ENCODE data around the gene RAMAC. TPM values are rescaled to one million over a fixed set of nuclear protein-coding genes. Genes with fewer than 3 reads are reported as not detected.
"Not testable (repeated sequence)": the region's sequence is repeated elsewhere in the genome, so short reads cannot be mapped to it uniquely, and the experiment has no call there.

RAMAC gene
- 12.5 TPM for total RNA-seq
- long read RNA-seq, transcript RAMAC-201 (4 exons, 1,568 nt) = major isoform, 14 of 14 reads
- long read RNA-seq, partial matches to known transcripts = 0 of 14 reads
- long read RNA-seq, other reads (novel, unspliced or antisense) = 0 of 14 reads

DNA sequence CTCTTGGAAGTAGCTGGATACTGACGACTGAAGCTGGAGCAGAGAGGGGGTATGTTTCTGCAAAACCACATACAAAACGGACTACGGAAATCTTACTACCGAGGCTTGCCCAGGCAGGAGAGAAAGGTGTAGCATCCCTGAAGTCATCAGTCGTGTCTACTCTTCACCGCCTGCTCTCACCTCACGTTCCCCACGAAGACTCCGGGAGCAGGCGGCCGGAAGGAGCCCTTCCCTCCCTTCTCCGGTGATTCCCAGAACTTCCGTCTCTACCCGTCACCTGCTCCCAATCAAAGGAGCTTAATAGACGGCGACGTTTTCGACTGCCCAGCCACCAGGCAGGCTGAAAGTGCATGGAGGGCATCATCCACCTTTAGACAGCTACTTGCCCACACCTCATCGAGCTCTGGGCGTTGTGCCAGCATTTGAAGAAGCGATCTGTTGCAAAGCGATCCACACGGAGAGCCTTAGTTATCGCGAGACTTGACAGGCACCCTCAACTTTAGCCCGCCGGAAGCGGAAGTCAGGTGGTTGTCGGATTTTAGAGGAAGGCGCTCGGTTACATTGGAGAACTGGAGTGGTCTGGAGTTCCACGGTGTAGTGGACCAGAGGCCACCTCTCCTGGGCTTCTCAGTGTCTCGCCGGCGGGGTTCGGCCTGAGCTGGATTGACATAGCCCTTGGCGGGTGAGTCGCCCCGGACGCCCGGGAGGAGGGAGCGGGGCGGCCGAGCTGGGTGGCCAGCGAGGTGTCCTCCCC is at the start of gene RAMAC:
Gene RAMAC (plus strand): TSS at position 523 of the 754 bp plus-strand sequence. CDS start 2,809 bp downstream, outside the sequence.
- DNase-seq (ENCODE audit: low spot score) = peak; percentile 96
- intact Hi-C loops (cut with DNase I) = loop anchor here (5.0 kb wide), 1 partner anchor 139 kb away; no protein-coding TSS in a partner anchor

DNA sequence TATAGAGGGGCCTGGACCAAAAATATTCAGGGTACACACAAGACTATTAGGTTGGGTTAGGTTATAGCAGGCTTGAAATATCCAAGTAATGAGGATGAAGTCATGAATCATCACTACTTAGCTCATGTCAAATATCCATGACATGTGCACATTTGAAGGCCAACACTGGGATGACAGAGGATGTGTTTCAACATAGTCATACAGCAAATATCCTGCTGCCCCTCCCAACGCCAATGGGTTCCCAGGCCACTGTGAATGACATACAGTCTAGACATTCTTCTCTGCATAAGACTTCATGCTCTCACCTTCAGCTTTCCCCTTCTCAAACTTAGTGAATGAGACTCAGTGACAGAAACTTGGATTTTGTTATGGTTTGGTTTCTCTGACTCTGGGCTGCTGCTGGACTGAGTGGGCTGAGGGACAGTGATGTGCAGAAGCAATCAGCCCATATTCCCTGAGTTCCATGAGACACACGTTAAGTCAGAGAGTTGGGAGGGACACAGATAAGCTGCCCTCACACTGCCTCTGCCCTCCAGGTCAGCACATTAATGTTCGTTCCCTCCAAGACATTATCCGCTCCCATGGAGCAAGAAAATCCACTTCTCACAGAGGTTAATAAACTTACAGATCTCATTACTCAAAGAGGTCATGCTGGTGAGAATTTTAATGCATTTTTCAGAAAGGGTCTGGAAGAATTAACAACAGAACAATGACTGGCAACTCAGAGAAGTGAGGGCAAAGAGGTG is 48.9 kb upstream of the RAMAC start:
- intact Hi-C loops (cut with DNase I) = no loop called here
- DNase-seq (ENCODE audit: low spot score) = no peak

DNA sequence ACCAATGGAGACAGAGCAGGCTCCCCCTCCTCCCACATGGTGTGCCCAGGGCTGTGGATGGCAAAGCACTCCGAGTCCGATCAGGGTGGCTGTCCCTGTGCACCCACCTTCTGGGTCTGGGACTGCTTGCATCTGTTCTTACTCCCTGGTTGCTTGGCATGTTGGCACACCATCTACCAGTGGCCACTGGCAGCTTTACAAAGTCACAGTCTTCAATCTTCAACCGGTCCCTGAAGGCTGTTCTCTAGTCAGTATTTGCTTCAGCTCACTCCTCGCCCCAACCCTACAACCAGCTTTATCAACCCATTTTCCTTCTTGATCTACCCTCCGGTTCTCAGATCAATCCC is 48.3 kb upstream of the RAMAC start:
- no peak for DNase-seq (ENCODE audit: low spot score)
- intact Hi-C loops (cut with DNase I) = no loop called here

DNA sequence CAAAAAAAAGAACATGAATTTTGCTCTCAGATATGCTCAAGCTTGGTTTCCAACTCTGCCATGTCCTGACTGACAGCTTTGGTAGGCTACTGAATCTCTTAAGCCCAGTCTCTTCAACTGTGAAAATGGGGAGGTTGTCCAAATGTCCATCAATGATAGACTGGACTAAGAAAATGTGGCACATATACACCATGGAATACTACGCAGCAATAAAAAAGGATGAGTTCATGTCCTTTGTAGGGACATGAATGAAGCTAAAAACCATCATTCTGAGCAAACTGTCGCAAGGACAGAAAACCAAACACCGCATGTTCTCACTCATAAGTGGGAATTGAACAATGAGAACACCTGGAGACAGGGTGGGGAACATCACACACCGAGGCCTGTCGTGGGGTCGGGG is 46.3 kb upstream of the RAMAC start:
- intact Hi-C loops (cut with DNase I); DNase-seq (ENCODE audit: low spot score): not testable (repeated sequence)

DNA sequence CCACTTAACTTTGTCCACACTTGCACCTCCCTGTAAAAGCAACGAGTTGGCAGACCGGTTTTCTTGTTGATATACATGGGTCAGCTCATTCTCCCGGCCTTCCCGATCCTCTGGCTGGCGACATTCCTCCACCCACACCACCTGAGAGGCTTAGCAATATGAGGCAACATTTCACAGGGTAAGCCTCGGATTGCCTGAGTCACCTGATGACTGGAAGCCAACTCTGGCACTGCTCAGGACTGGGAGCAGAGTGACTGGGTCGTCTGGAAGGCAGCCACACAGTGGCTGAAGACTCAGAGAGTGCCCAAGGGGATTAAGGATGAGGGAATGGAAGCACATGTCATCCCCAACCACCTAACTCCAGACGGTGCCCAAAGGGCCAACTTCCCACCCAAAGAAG is 43.3 kb upstream of the RAMAC start:
- intact Hi-C loops (cut with DNase I) = no loop called here
- no peak for DNase-seq (ENCODE audit: low spot score)

DNA sequence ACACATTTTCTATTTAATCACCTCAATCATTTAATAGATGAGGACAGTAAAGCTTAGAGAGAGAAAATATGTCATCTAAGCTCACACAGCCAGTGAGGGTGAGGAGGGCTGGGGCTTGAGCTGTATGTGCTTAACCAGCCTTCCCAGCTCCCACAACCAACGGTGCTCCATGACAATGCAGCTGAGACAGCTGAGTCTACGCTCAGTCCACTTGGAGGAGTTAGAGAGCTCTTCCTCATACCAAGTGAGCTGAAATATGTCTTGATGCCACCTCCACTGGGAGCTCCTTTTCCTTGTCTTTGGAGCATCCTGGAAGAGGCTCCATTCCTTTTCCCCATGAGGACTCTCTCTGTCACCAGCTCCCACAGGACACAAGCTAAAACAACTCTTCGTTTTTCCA is 42.8 kb upstream of the RAMAC start:
- intact Hi-C loops (cut with DNase I) = no loop called here
- DNase-seq (ENCODE audit: low spot score) = no peak

DNA sequence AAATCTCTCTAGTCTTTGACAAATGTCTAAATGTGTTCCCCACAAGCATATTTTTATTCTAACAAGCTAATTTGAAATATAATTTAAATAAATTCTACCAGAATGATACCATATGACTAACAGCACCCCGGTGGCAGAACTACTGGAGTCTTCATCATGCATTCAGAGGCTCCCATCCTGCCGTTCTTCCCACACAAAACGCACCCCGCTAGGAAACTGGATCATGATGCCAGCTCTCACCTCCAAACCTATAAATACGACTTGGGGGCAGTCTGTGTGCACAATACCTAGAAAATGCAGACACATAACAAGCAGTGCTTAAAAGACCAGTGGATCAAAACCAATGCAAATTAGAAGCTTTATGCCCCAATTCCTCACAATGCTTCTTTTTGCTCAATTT is 42.0 kb upstream of the RAMAC start:
- intact Hi-C loops (cut with DNase I) = no loop called here
- no peak for DNase-seq (ENCODE audit: low spot score)

DNA sequence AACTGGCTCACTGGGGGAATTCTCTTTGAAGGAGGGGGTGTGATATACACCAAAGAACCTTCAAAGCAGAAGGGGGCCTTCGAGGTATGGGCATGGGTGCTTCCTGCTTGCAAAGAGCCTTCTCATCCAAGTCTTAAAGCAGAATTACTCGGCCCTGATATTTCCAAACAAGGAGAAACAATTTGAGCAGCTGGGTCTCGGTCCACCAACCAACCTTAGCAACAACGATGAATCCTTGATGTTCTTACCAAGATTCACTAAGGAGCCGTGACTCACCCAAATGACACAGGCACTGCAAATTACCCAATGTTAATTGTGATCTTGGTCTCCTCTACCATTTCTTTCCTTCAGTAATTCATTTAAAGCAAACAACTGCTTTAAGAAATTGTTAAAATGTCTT is 41.2 kb upstream of the RAMAC start:
- no peak for DNase-seq (ENCODE audit: low spot score)
- intact Hi-C loops (cut with DNase I) = no loop called here

DNA sequence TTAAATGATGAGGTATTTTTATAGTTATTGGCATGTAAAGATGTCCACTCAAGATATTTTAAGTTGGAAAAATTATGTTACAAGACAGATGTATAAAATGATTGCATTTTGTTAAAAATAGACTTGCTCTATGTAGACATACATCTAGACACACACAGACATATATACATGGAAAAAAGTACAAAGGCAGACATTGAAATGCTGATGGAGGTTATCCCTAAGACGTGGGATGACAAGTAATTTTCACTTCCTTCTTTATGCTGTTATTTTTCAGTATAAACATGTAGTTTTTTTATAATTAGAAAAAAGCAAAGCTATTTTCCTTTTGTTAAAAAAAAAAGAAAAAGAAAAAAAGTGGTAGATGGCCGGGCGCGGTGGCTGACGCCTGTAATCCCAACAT is 40.7 kb upstream of the RAMAC start:
- no peak for DNase-seq (ENCODE audit: low spot score)
- intact Hi-C loops (cut with DNase I) = no loop called here

DNA sequence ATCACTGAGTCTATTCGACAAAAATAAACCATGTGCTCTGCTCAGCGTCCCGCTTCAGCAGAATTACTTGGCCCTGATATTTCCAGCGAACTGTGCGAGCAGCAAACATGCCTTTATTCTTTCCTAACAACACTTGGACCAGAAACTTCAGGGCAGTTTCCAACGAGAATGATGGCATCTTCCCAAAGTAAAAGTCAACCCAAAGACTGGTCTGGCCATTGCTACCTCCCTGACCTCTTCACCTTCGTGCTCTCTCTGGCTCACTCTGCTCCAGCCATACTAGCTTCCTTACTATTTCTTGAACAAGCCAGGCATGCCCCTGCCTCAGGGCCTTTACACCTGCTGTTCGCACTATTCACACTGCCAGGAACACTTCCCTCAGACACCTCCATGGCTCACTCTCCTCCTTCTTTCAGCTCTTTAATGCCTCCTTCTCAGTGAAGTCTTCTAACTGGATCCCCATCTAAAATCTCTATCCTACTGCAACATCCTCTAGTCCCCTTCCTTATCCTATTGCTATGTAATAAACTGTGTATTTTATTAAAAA is 39.8 kb upstream of the RAMAC start:
- no peak for DNase-seq (ENCODE audit: low spot score)
- intact Hi-C loops (cut with DNase I) = no loop called here

DNA sequence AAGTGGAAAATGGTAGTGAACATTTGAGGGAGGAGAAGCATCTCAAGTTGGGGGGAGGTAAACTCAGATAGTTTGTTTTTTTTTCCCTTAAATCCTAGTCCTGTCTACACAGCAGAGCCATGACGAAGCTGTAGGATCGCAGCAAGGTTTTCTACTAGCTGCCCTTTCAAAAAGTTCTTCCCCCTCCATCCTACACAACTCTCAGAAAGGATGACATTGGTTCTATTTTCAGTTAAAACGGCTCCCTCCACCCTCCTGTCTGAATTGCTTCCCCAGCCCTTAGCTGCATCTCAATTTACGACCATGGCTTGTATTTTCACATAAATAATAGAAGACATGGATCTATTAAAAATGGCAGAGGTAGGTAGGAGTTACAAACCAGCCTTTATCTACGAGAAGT is 35.7 kb upstream of the RAMAC start:
- intact Hi-C loops (cut with DNase I) = loop anchor here (10.0 kb wide), 1 partner anchor 65 kb away; the partner anchor contains the start of gene C15orf40
- no peak for DNase-seq (ENCODE audit: low spot score)

DNA sequence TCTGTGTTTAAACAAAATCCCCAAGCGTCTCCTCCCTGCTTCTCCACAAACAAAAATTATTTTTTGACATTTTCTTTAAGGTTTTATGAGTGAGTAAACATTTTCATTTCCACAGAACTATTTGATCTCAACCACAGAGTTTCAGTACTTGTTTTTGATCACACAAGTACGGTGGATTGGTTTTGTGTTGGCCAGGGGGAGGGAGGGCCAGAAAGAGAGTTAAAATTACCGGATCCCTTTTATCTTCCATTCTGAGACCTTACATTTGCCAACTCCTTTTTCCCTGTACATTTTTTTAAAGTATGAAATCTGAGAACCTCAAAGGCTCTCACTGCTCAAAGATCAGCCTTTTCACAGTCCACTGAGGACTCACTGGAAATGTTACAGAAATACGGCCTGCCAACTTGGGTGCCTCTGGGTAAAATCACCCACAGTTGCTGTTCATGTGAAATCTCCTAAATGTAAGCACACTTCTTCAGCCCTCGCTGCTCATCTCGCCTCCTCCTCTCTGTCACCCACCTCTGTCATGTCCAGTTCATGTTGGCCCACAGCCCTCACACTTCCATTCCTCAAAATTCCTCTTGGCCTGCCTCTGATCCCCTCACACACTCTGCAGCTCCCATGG is 35.2 kb upstream of the RAMAC start:
- intact Hi-C loops (cut with DNase I) = loop anchor here (10.0 kb wide), 1 partner anchor 64 kb away; the partner anchor contains the start of gene C15orf40

DNA sequence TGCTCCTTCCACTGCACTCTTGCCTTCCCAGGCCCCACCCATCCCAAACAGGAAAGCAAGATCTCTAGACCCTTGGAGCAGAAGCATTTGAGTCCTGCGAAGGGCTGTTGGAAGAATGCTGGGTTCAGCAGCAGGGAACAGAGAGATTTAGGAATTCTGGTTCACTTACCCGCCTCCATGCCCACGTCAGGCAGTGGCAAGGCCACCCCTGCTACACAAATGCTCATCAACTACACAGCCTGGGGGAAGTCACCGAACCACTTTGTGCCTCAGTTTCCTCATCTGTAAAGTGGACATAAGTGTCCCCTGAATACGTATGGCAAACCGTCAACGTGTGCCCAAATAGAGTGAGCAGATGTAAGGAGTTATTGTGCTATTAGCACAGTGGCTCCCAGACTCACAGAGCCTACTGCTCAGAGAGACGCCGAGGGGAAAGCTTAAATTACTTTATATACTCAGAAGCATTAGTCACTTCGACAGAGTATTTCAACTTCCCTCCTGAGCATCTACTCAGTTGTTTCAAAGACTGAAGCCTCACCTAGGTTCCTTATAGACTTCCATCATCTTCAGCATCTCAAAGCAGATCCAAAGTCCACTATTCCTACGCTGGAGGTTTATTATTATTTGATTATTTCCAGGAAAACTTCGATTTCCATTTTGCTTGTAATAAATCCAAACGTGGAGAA is 34.4 kb upstream of the RAMAC start:
- DNase-seq (ENCODE audit: low spot score) = no peak
- intact Hi-C loops (cut with DNase I) = loop anchor here (10.0 kb wide), 1 partner anchor 63 kb away; the partner anchor contains the start of gene C15orf40

More for the DNA sequence above, 35.2 kb upstream of the RAMAC start:
- no peak for DNase-seq (ENCODE audit: low spot score)

DNA sequence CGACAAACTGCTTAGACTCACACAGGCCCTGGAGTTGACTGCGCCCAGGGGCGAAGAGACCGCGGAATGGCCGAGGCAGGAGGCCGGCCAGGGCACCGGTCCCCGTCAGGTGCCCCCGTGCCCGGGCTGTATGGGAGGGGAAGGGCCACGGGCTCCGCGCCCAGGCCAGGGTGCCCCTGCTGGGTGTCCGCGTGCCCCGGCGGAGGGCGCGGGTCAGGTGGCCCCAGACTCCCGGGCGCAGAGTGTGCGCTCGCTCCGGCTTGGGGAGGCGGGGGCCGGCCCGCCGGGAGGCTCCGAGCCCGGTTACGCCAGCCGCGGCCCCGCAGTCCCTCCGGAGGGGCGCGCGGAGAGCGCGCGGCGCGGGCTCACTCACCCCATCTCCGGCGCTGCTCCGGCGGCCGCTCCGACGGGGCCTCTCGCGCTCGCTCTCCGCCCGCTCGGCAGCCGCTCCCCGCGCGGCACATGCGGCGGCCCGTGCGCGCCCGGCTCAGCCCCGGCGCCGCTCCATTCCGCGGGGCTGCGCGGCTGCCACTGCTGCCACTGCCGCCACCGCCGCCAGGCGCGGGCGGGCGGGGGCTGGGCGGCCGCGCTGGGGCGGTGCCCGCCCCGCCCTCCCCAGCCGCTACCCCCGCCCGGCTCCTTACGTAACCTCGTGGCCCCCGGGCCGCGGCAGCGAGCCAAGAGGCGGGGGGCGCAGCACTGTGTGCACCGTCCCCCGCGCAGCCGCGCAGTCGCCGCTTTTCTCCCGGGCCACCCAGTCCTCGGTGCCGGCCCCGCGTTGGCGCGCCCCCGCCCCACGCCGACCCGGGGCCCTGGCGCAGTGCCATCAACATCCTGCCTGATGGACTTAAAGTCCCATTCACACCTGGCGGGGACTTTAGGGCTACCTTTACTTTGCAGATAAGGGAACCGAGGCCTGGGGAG is 33.6 kb upstream of the RAMAC start, which contains the start of gene HOMER2:
Gene HOMER2 (minus strand): TSS at position 563 of the 924 bp plus-strand sequence. CDS start 185 bp downstream, at position 378.
- intact Hi-C loops (cut with DNase I) = loop anchor here (10.0 kb wide), 1 partner anchor 62 kb away; the partner anchor contains the start of gene C15orf40
- DNase-seq (ENCODE audit: low spot score) = no peak

DNA sequence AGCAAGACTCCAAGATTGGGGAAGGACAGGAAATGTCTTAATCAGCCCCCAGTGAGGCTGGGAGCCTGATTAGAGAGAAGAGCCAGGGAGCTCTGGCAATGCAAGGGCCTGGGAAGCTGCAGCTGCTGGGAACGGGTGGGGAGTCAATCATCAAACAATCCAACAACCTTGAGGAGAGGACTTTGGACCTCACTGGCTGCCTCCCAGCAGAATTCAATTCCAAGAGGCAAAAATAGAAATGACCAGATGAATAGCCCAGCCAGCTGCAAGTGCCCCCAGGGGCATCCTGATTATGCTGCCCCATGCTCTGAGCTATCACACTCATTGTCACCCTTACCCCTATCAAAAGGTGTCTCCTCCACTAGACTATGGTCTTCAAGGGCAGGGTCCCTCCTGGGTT is 27.4 kb upstream of the RAMAC start:
- DNase-seq (ENCODE audit: low spot score) = no peak

DNA sequence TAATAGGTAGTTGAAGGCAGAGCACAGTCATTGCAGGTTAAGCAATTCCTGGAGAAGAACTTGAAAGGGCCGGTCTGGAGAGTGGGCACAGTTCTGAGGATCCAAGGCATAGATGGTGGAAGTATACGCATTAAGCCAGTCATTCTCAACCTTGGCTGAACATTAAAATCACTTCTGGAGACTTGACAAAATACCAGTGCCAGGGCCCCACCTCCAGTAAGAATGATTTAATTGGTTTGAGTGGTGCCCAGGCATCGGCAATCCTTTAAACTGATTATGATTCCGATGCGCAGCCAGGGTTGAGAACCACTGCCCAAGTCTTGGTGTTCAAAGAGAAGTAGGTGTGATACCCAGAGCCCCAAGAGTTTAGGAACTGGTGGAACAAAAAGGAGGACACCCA is 26.6 kb upstream of the RAMAC start:
- DNase-seq (ENCODE audit: low spot score) = no peak
- intact Hi-C loops (cut with DNase I) = loop anchor here (10.0 kb wide), 1 partner anchor 55 kb away; the partner anchor contains the start of gene C15orf40

More for the DNA sequence above, 27.4 kb upstream of the RAMAC start:
- intact Hi-C loops (cut with DNase I) = loop anchor here (10.0 kb wide), 1 partner anchor 56 kb away; the partner anchor contains the start of gene C15orf40

DNA sequence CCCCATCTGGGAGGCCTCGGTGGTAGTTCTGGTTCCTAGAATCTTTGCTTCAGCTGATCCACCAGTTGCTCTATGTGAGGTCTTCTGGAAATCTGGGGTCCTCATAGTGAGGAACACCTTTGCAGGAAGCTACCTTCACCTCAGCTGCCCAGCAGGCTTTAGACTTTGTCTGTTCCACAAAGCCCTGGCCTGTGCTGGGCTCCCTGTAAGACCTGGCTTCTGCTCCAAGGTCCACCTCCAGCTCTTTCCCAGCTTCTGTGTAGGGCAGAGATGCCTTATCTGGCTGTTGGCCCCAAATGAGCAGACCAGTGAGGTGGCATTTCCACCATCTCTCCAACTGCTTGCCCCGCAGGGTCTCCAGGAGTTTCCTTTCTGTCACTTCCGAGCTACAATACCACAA is 25.2 kb upstream of the RAMAC start:
- no peak for DNase-seq (ENCODE audit: low spot score)
- intact Hi-C loops (cut with DNase I) = no loop called here
